ENCODE results near the gene HOXC9. TPM values are rescaled to one million over a fixed set of nuclear protein-coding genes. Genes with fewer than 3 reads are reported as not detected.

HOXC9 gene
- total RNA-seq, 1 donor from 2014 or later = 1.2 TPM

GRCh38 chr12:53980802-53981496 lies 19.0 kb upstream of the HOXC9 start:
- H3K9me3 ChIP-seq = no peaks in the 10 kb centered on the region
- intact Hi-C loops (cut with DNase I) = no loop called here
- H3K27me3 ChIP-seq = peaks cover 43% of the 10 kb centered on the region
- no peak overlapping the region for H3K27ac ChIP-seq
- DNase-seq (ENCODE audit: low spot score in 2 of 2) = no peak
- no peak overlapping the region for H3K4me3 ChIP-seq
- TF ChIP-seq, protein P1, sequence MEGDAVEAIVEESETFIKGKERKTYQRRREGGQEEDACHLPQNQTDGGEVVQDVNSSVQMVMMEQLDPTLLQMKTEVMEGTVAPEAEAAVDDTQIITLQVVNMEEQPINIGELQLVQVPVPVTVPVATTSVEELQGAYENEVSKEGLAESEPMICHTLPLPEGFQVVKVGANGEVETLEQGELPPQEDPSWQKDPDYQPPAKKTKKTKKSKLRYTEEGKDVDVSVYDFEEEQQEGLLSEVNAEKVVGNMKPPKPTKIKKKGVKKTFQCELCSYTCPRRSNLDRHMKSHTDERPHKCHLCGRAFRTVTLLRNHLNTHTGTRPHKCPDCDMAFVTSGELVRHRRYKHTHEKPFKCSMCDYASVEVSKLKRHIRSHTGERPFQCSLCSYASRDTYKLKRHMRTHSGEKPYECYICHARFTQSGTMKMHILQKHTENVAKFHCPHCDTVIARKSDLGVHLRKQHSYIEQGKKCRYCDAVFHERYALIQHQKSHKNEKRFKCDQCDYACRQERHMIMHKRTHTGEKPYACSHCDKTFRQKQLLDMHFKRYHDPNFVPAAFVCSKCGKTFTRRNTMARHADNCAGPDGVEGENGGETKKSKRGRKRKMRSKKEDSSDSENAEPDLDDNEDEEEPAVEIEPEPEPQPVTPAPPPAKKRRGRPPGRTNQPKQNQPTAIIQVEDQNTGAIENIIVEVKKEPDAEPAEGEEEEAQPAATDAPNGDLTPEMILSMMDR (IDR thresholded peaks at IDR 0.05) = no peak
- no peaks in the 10 kb centered on the region for H3K36me3 ChIP-seq
- peaks cover 2 to 9% of the 10 kb centered on the region in 2 donors for H3K4me1 ChIP-seq

- H3K27ac ChIP-seq = no peak overlapping the region
- no peaks in the 10 kb centered on the region for H3K36me3 ChIP-seq
- H3K27me3 ChIP-seq = peaks cover 45% of the 10 kb centered on the region
- DNase-seq (ENCODE audit: low spot score in 2 of 2) = no peak
- intact Hi-C loops (cut with DNase I) = no loop called here
- H3K4me3 ChIP-seq = no peak overlapping the region
- peaks cover 6 to 13% of the 10 kb centered on the region in 2 donors for H3K4me1 ChIP-seq
- H3K9me3 ChIP-seq = no peaks in the 10 kb centered on the region
- TF ChIP-seq, protein P1 (IDR thresholded peaks at IDR 0.05) = no peak
Measured at GRCh38 chr12:53981634-53982565, 18.1 kb upstream of the HOXC9 start.

DNA sequence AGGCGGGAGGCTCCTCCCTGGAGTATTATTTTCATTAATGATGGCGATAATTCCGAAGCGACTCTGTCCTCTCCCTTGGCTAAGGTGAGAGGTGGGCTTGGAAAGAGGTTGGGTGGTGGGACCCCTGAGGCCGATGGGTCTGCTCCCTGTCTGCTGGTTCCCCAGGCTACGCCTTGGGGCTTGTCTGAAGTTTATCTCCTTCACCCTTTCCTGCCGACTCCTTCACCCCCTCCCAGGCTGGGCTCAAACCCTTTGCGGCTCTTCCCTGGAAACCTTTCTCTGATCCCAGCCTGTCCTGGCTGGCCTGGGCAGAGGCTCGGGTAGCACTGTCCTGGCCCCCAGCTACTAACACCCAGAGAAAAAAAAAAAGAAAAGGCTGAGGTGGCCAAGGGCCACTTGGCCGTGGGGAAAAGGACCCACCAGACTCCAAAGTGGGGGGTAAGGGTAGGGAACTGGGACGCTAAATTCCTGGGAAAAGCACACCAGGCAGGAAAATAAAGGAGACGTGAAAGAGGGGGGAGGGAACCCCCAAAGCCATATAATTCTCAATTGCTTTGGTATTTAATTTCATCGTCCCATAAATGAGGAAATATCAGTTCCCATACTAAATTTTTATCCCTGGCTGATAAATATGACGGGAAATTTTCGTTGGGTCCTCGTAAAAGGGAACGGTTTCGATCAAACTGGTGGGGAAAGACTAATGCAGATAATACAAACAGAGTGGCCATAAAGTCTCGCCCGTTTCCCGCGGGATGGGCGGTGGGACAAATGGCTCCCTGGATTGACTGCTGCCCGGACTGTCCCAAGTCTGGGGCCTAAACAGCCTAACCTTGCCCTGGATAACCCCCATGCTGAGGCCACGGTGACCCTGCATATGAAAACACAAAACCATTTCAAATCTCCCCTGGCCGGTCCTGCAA lies 17.1 kb upstream of the HOXC9 start:
- H3K27me3 ChIP-seq = peaks cover 51% of the 10 kb centered on the region
- no peak for DNase-seq (ENCODE audit: low spot score in 2 of 2)
- no peaks in the 10 kb centered on the region for H3K9me3 ChIP-seq
- TF ChIP-seq, protein P1 (IDR thresholded peaks at IDR 0.05) = no peak
- H3K4me1 ChIP-seq = peaks cover 6 to 13% of the 10 kb centered on the region in 2 donors
- H3K4me3 ChIP-seq = no peak overlapping the region
- H3K36me3 ChIP-seq = no peaks in the 10 kb centered on the region
- H3K27ac ChIP-seq = no peak overlapping the region
- intact Hi-C loops (cut with DNase I) = no loop called here

GRCh38 chr12:53983568-53983949 lies 16.4 kb upstream of the HOXC9 start:
- intact Hi-C loops (cut with DNase I) = no loop called here
- no peaks in the 10 kb centered on the region for H3K36me3 ChIP-seq
- H3K4me3 ChIP-seq = no peak overlapping the region
- DNase-seq (ENCODE audit: low spot score in 2 of 2) = no peak
- peaks cover 6 to 13% of the 10 kb centered on the region in 2 donors for H3K4me1 ChIP-seq
- H3K9me3 ChIP-seq = no peaks in the 10 kb centered on the region
- TF ChIP-seq, protein P1 (IDR thresholded peaks at IDR 0.05) = no peak
- peaks cover 51% of the 10 kb centered on the region for H3K27me3 ChIP-seq
- no peak overlapping the region for H3K27ac ChIP-seq

DNA sequence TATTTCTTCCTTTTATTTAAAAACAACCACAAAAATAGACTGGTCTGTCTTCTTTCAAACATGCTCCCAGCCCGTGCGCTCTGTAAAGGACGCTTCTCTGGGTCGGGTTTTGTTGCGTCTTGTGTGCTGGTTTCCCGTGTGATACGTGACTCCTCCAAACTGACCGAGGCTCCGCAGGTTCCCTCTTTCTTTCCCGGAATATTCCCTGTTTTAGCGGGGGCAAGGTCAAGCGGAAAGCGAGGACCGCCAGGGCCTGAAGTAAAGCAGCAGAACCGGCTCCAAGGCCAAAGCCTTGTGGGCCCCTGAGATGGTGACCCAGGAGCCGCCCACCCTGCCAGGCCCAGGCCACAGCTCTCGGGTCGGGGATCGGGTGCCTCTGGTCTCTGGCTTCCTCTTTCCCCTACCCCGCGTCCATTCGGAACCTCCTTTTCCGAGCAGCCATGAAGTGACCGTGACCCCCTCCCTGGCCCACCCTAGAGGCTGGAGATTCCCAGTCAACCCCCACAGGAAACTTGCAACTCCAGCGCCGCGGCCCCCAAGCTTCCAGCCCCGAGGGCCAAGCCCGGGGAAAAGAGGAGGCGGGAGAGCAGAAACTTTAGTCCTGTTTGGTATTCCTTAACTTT lies 15.9 kb upstream of the HOXC9 start:
- Histone ChIP-seq H3K27me3 (peaks cover 56% of the 10 kb centered on the region), H3K4me1 (peaks cover 6 to 13% of the 10 kb centered on the region in 2 donors), H3K4me3 (no peak overlapping the region), H3K9me3 (no peaks in the 10 kb centered on the region), H3K36me3 (no peaks in the 10 kb centered on the region), H3K27ac (no peak overlapping the region)
- intact Hi-C loops (cut with DNase I) = no loop called here
- TF ChIP-seq, protein P1 (IDR thresholded peaks at IDR 0.05) = no peak
- DNase-seq (ENCODE audit: low spot score in 2 of 2) = no peak
